ENCODE results near the gene HM13. TPM values are rescaled to one million over a fixed set of nuclear protein-coding genes. Genes with fewer than 3 reads are reported as not detected.

HM13 gene
- total and polyA plus RNA-seq, 2 of the 13 experiments (the other 11 are each of a cell fraction or from before 2014, with no cell fraction given), result 118 to 243 TPM

- TF ChIP-seq ZNF891 (CRISPR knock-in tag; IDR thresholded peaks at IDR 0.05) (no peak), ZNF550 (CRISPR knock-in tag; IDR thresholded peaks at IDR 0.05; ENCODE audit: borderline replicate concordance) (0 out of 2 replicates have a peak, but pooled peaks have one; percentile 66), ZNF597 (CRISPR knock-in tag; IDR thresholded peaks at IDR 0.05) (no peak), THAP11 (CRISPR knock-in tag; IDR thresholded peaks at IDR 0.05) (peak; percentile 34; the same call in 1 of the 2 replicates), SMAD9 (CRISPR knock-in tag; IDR thresholded peaks at IDR 0.05) (no peak), ZNF431 (CRISPR knock-in tag; IDR thresholded peaks at IDR 0.05; ENCODE audit: borderline replicate concordance, low read depth) (no peak; the same call in 1 of the 2 replicates), ZNF639 (CRISPR knock-in tag; conservative IDR thresholded peaks at IDR 0.05) (no peak; the same call in 1 of the 2 replicates), HDAC1 (CRISPR knock-in tag; IDR thresholded peaks at IDR 0.05) (peak; percentile 52), ZBTB21 (CRISPR knock-in tag; IDR thresholded peaks at IDR 0.05) (no peak; the same call in 1 of the 2 replicates), FLYWCH1 (CRISPR knock-in tag; IDR thresholded peaks at IDR 0.05) (no peak), UBTF (CRISPR knock-in tag; IDR thresholded peaks at IDR 0.05) (peak; percentile 71), ETV5 (CRISPR knock-in tag; IDR thresholded peaks at IDR 0.05; ENCODE audit: borderline replicate concordance) (peak; percentile 54), ZSCAN9 (CRISPR knock-in tag; IDR thresholded peaks at IDR 0.05; ENCODE audit: borderline replicate concordance) (no peak), HMG20B (CRISPR knock-in tag; conservative IDR thresholded peaks at IDR 0.05) (no peak), FOXP1 (IDR thresholded peaks at IDR 0.05) (no peak), FOXP1 (CRISPR knock-in tag; IDR thresholded peaks at IDR 0.05) (0 out of 2 replicates have a peak, but pooled peaks have one; percentile 24), NFIB (CRISPR knock-in tag; IDR thresholded peaks at IDR 0.05; ENCODE audit: borderline replicate concordance) (no peak), RELA (CRISPR knock-in tag; IDR thresholded peaks at IDR 0.05) (0 out of 2 replicates have a peak, but pooled peaks have one; percentile 46), BRCA1 (CRISPR knock-in tag; IDR thresholded peaks at IDR 0.05) (no peak; the same call in 1 of the 2 replicates), MATR3 (CRISPR knock-in tag; IDR thresholded peaks at IDR 0.05) (no peak), ZNF446 (CRISPR knock-in tag; IDR thresholded peaks at IDR 0.05) (no peak), SIX1 (CRISPR knock-in tag; IDR thresholded peaks at IDR 0.05; ENCODE audit: borderline replicate concordance) (peak; percentile 61), ZNF775 (CRISPR knock-in tag; IDR thresholded peaks at IDR 0.05; ENCODE audit: borderline replicate concordance) (no peak; the same call in 1 of the 2 replicates), FOXM1 (CRISPR knock-in tag; IDR thresholded peaks at IDR 0.05) (peak; percentile 72; the same call in 1 of the 2 replicates), HBP1 (CRISPR knock-in tag; IDR thresholded peaks at IDR 0.05; ENCODE audit: low read depth) (peak; percentile 37; the same call in 1 of the 2 replicates), ZBTB7B (CRISPR knock-in tag; IDR thresholded peaks at IDR 0.05) (peak; percentile 80)
Observed at GRCh38 chr20:31595654-31596411, 81.6 kb downstream of the HM13 start (continued).

Measured in HepG2 (cell line).